A549 (cell line): ENCODE results near the gene SCGB3A2. TPM values are rescaled to one million over a fixed set of nuclear protein-coding genes. Genes with fewer than 3 reads are reported as not detected.

ENCODE experiments used
- ATAC-seq, 2 experiments: fragments of 200-7000 bp in 1 of 2; fragments of >200 bp in 1 of 2; cut with Nextera tagmentation in 1 of 2; cut with Tn5 transposase in 1 of 2; 3 replicates each; pipeline versions ENCODE4 v1.8.0 to v1.9.1; 2018 to 2020; ENCODE audit warnings: mild to moderate bottlenecking in 1 of 2, moderate library complexity in 1 of 2
- CTCF ChIA-PET: fragments of 300-600 bp; sonication (Branson Sonifier 250); formaldehyde crosslinking; extraction: SDS; loops from one replicate; lab custom pipeline; 2021; ENCODE audit warnings: antibody characterized with exemption, inconsistent platforms; lab: Yijun Ruan, JAX
- POLR2A ChIA-PET: fragments of 350-600 bp; formaldehyde crosslinking; extraction: SDS; loops from one replicate; lab custom pipeline; 2021; ENCODE audit warnings: antibody characterized with exemption, inconsistent platforms; lab: Yijun Ruan, JAX
- DNase-seq, 2 experiments: peaks; one replicate each; pipeline versions ENCODE4 v3.0.0 to v3.0.0-alpha.2; 2011 to 2016; ENCODE audit warnings: low read depth in 1 of 2, low spot score in 1 of 2
- FAIRE-seq: peaks from 2 replicates; lab custom pipeline; 2011; peaks lifted over from hg19 to GRCh38; lab: Jason Lieb, UNC
- H3K27ac ChIP-seq, 2 experiments: fragments of >200 bp; sonication (Bioruptor Twin); formaldehyde crosslinking; 3 replicates each; pipeline ENCODE4 v1.5.1; 2016 to 2017
- H3K4me1 ChIP-seq: fragments of >200 bp; sonication (Bioruptor Twin); formaldehyde crosslinking; 3 replicates; pipeline ENCODE4 v1.6.1; 2016
- H3K4me2 ChIP-seq: fragments of >200 bp; sonication (Bioruptor Twin); formaldehyde crosslinking; 3 replicates; pipeline ENCODE4 v1.6.1; 2016
- H3K4me3 ChIP-seq: fragments of >200 bp; sonication (Bioruptor Twin); formaldehyde crosslinking; 3 replicates; pipeline ENCODE4 v1.5.1; 2016
- H3K9me3 ChIP-seq: fragments of >200 bp; sonication (Bioruptor Twin); formaldehyde crosslinking; 3 replicates; pipeline ENCODE4 v1.6.1; 2016
- ATOH8 ChIP-seq: fragments of 250-450 bp; sonication (Bioruptor Pico); IDR thresholded peaks from 2 replicates; pipeline ENCODE4 v1.5.0; 2020; ENCODE audit warnings: low read depth, mild to moderate bottlenecking, moderate library complexity
- BHLHE40 ChIP-seq: IDR thresholded peaks from 2 replicates; pipeline ENCODE4 v1.6.1; 2012; ENCODE audit warnings: low read depth, low read length, inconsistent platforms
- CEBPB ChIP-seq, 2 experiments: fragments of >200 bp in 1 of 2; sonication (Bioruptor Twin) in 1 of 2; formaldehyde crosslinking in 1 of 2; IDR thresholded peaks; 2 replicates each; pipeline ENCODE4 v1.6.1; 2012 to 2016
- CHD2 ChIP-seq: fragments of 150-350 bp; IDR thresholded peaks from 2 replicates; pipeline ENCODE4 v1.6.1; 2014; ENCODE audit warnings: low read length; ENCODE audit not compliant: partially characterized antibody
- CTCF ChIP-seq: fragments of >200 bp; sonication (Bioruptor Twin); formaldehyde crosslinking; IDR thresholded peaks from 3 replicates; pipeline ENCODE4 v1.5.1; 2016
- ESRRA ChIP-seq: fragments of 150-350 bp; IDR thresholded peaks from 2 replicates; pipeline ENCODE4 v1.6.1; 2014; ENCODE audit warnings: mild to moderate bottlenecking, low read length, borderline replicate concordance
- FOSB ChIP-seq: fragments of 250-450 bp; sonication (Bioruptor Pico); IDR thresholded peaks from 2 replicates; pipeline ENCODE4 v1.5.0; 2020; ENCODE audit warnings: mild to moderate bottlenecking, moderate library complexity
- FOXS1 ChIP-seq: fragments of 250-450 bp; sonication (Bioruptor Pico); IDR thresholded peaks from 2 replicates; pipeline ENCODE4 v1.5.0; 2020; ENCODE audit warnings: mild to moderate bottlenecking, moderate library complexity
- HEYL ChIP-seq: fragments of 250-450 bp; sonication (Bioruptor Pico); IDR thresholded peaks from 2 replicates; pipeline ENCODE4 v1.8.0; 2021; ENCODE audit warnings: mild to moderate bottlenecking, moderate library complexity
- HMGXB4 ChIP-seq: fragments of 250-450 bp; sonication (Bioruptor Pico); IDR thresholded peaks from 2 replicates; pipeline ENCODE4 v1.5.0; 2021; ENCODE audit warnings: mild to moderate bottlenecking, moderate library complexity, borderline replicate concordance
- MYC ChIP-seq: IDR thresholded peaks from 2 replicates; pipeline ENCODE4 v1.6.1; 2012; ENCODE audit warnings: mild to moderate bottlenecking, inconsistent platforms, low read length, improper control_type of control experiment, borderline replicate concordance
- NPAS2 ChIP-seq: fragments of 250-450 bp; sonication (Bioruptor Pico); IDR thresholded peaks from 2 replicates; pipeline ENCODE4 v1.8.0; 2022; ENCODE audit warnings: mild to moderate bottlenecking, moderate library complexity, borderline replicate concordance
- PBX3 ChIP-seq: IDR thresholded peaks from 2 replicates; pipeline ENCODE4 v1.6.1; 2012
- PHF8 ChIP-seq: fragments of 200-600 bp; sonication (generic); IDR thresholded peaks from 2 replicates; pipeline ENCODE4 v1.6.1; 2016; ENCODE audit warnings: low read depth, mild to moderate bottlenecking, antibody characterized with exemption, moderate library complexity, borderline replicate concordance
- POLR2A ChIP-seq: IDR thresholded peaks from 2 replicates; pipeline ENCODE4 v1.6.1; 2012; ENCODE audit warnings: mild to moderate bottlenecking, low read length
- POLR2AphosphoS2 ChIP-seq: conservative IDR thresholded peaks from 2 replicates; pipeline ENCODE4 v1.6.1; 2012; ENCODE audit warnings: low read length, improper control_type of control experiment, inconsistent platforms
- RFX5 ChIP-seq: fragments of 450-650 bp; IDR thresholded peaks from 2 replicates; pipeline ENCODE4 v1.7.1; 2014; ENCODE audit warnings: antibody characterized with exemption, mild to moderate bottlenecking, moderate library complexity
- USF2 ChIP-seq: fragments of 450-650 bp; IDR thresholded peaks from 2 replicates; pipeline ENCODE4 v1.6.1; 2014; ENCODE audit warnings: antibody characterized with exemption
- ZSCAN20 ChIP-seq: fragments of 250-450 bp; sonication (Bioruptor Pico); IDR thresholded peaks from 2 replicates; pipeline ENCODE4 v1.8.0; 2022; ENCODE audit warnings: mild to moderate bottlenecking, moderate library complexity
- WGBS: methylation state at CpG from one replicate; pipeline ENCODE4 v1.1.6; 2017; ENCODE audit errors: missing lambda C conversion rate; 5-methylcytosine and 5-hydroxymethylcytosine counted together
- polyA minus RNA-seq: library from RNA; depleted of rRNA, polyadenylated mRNA; stranded (reverse); fragments of >200 nt; gene quantifications from 2 replicates; pipeline ENCODE4 v1.2.3, GENCODE V29; 2011; rRNA and poly(A)+ RNA removed
- polyA plus RNA-seq, 4 experiments: library from polyadenylated mRNA; depleted of rRNA in 3 of 4; stranded (reverse); fragments of >200 nt; fragmentation: RNase III in 1 of 4; extraction: RNeasy Plus Mini Kit Qiagen cat#74134 plus additional on column Dnase treatment in 1 of 4; gene quantifications; 2 replicates in 3 of 4; 3 replicates in 1 of 4; pipeline ENCODE4 v1.2.3, GENCODE V29; 2011 to 2017

The SCGB3A2 gene
- polyA plus RNA-seq (2011; rRNA removed) (not detected in 2 replicates), polyA plus RNA-seq (2017; fragmentation: RNase III; extraction: RNeasy Plus Mini Kit Qiagen cat#74134 plus additional on column Dnase treatment) (not detected in 3 replicates), polyA minus RNA-seq (not detected in 2 replicates)
- not detected in 2 replicates for polyA plus RNA-seq (2012; cell fraction: cytosol; rRNA removed)
- not detected in 2 replicates for polyA plus RNA-seq (2012; cell fraction: nucleus; rRNA removed)

GRCh38 chr5:147878066-147878759 is at the start of gene SCGB3A2:
TSS of gene SCGB3A2 (plus strand) at chr5:147878711. CDS start at chr5:147878804, 93 bp downstream.
- 2% methylated on average over 2 of the region's 2 CpGs for WGBS
- Histone ChIP-seq H3K4me1 (no peaks in the 10 kb centered on the region), H3K27ac (no peak within 1 kb of the TSS), H3K9me3 (no peaks in the 10 kb centered on the region), H3K4me3 (no peak within 1 kb of the TSS), H3K4me2 (no peak within 1 kb of the TSS)
- TF ChIP-seq NPAS2 (CRISPR knock-in tag) (no peak), USF2 (no peak), HMGXB4 (CRISPR knock-in tag) (no peak), PHF8 (no peak), FOXS1 (CRISPR knock-in tag) (no peak), HEYL (CRISPR knock-in tag) (no peak), POLR2AphosphoS2 (no peak), CEBPB (IDR thresholded peaks at IDR 0.05) (no peak)
- ChIA-PET POLR2A (no interaction called here), CTCF (interaction anchor here (2.1 kb wide), 1 partner anchor 56 kb away, joined by 11 read pairs; no protein-coding TSS in a partner anchor)
- ATAC-seq (no peak), FAIRE-seq (no peak), DNase-seq (no peak)

- Histone ChIP-seq H3K9me3 (peaks cover 2% of the 10 kb centered on the region; the same call in 1 of the 3 replicates), H3K4me2 (no peak overlapping the region), H3K4me1 (peaks cover 4% of the 10 kb centered on the region), H3K27ac (no peak overlapping the region), H3K4me3 (no peak overlapping the region)
- TF ChIP-seq CTCF (no peak), RFX5 (no peak), ESRRA (no peak), FOSB (CRISPR knock-in tag) (no peak), MYC (no peak)
- POLR2A ChIA-PET: no interaction called here
- CTCF ChIA-PET: no interaction called here
- ATAC-seq: no peak
- DNase-seq: no peak
- FAIRE-seq: no peak
These were observed 48.5 kb upstream of the SCGB3A2 start for GRCh38 chr5:147830035-147830434.

- H3K9me3 ChIP-seq: peaks cover 2% of the 10 kb centered on the region; the same call in 1 of the 3 replicates
- POLR2A ChIA-PET: no interaction called here
- peaks cover 15% of the 10 kb centered on the region for H3K4me1 ChIP-seq
- no peak within 1 kb of the TSS for H3K4me2 ChIP-seq
- no peak within 1 kb of the TSS for H3K4me3 ChIP-seq
- CTCF ChIA-PET: interaction anchor here (1.0 kb wide), 1 partner anchor 9 kb away, joined by 3 read pairs; no protein-coding TSS in a partner anchor
- ATAC-seq (no peak), FAIRE-seq (no peak), DNase-seq (no peak)
- WGBS: 58% methylated on average over 3 of the region's 3 CpGs
- TF ChIP-seq ESRRA (no peak), CEBPB (IDR thresholded peaks at IDR 0.05) (no peak), ATOH8 (CRISPR knock-in tag) (no peak), ZSCAN20 (no peak), POLR2A (no peak), PBX3 (no peak), CHD2 (no peak), BHLHE40 (no peak)
- no peak within 1 kb of the TSS for H3K27ac ChIP-seq
These were observed 47.0 kb upstream of the SCGB3A2 start, which contains the start of gene SPINK1 for GRCh38 chr5:147831465-147831864. TSS of gene SPINK1 (minus strand) at chr5:147831671. CDS start at chr5:147831577, 94 bp downstream.
